GM12874 (cell line): ENCODE results near the gene KCNK10.

Experiments used
- TF ChIP-seq, protein P1 (sequence below): IDR thresholded peaks from 2 replicates; pipeline ENCODE4 v1.5.1; 2011; ENCODE audit warnings: low read depth, mild to moderate bottlenecking, control low read depth, low read length, moderate library complexity; ENCODE audit not compliant: insufficient read depth

KCNK10 gene

GRCh38 chr14:88303041-88303440, 20.0 kb downstream of the KCNK10 start:
- TF ChIP-seq, protein P1, sequence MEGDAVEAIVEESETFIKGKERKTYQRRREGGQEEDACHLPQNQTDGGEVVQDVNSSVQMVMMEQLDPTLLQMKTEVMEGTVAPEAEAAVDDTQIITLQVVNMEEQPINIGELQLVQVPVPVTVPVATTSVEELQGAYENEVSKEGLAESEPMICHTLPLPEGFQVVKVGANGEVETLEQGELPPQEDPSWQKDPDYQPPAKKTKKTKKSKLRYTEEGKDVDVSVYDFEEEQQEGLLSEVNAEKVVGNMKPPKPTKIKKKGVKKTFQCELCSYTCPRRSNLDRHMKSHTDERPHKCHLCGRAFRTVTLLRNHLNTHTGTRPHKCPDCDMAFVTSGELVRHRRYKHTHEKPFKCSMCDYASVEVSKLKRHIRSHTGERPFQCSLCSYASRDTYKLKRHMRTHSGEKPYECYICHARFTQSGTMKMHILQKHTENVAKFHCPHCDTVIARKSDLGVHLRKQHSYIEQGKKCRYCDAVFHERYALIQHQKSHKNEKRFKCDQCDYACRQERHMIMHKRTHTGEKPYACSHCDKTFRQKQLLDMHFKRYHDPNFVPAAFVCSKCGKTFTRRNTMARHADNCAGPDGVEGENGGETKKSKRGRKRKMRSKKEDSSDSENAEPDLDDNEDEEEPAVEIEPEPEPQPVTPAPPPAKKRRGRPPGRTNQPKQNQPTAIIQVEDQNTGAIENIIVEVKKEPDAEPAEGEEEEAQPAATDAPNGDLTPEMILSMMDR, result no peak

DNA sequence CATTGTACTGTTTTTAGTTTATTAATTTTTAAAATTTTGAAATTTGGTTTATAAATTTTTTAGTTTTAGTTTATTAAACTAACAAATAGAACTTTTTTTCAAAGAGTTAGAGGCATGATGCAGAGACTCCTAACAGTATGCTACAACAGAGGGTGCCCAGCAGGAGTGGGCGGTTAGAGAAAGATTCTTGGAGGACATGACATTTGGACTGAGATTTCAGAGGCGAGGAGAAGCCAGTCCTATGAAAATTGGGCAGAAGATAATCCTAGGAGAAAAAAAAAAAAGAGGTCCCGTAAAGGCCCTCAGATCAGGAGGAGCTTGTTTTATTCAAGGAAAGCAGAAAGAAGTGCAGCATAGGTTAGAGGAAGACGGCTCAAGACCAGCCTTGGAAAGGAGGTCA, 21.7 kb downstream of the KCNK10 start:
- TF ChIP-seq, protein P1, result no peak

DNA sequence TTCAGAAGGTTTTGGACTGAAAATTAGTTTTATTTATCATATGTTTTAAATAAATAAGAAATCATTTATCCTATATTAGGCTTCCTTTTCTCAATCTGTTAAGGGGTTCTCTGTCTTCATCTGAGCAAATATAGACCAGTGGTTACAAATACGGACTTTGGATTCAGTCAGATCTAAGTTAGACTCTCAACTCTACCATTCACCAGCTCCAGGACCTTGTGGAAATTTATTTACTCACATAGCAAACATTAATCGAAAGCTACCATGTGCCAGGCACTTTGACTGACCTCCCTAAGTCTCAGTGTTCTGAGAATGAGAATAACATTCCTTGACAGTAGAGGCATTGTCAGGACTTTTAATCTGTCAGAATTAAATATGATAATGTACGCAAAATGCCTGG, 22.3 kb downstream of the KCNK10 start:
- TF ChIP-seq, protein P1, result no peak

GRCh38 chr14:88299865-88300530, 23.1 kb downstream of the KCNK10 start:
- TF ChIP-seq, protein P1, result no peak

DNA sequence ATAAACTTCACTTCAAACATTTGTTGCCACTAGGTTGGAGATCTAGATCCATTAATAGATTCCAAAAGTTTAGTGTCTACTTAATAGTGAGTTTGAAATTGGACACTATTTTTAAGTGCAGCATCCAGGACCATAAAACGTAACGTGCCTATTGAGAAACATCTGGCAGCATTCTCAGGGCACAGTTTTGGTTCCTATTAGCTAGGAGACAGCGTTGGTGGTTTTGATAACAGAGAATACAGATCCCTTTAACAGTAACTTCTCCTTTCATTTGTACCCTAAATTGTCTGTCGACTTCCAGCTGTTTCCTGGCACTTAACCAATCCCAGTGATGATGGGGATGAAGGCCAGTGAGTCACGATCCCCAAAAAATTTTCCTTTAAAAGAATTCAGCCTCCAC, 25.8 kb downstream of the KCNK10 start:
- TF ChIP-seq, protein P1, result no peak

DNA sequence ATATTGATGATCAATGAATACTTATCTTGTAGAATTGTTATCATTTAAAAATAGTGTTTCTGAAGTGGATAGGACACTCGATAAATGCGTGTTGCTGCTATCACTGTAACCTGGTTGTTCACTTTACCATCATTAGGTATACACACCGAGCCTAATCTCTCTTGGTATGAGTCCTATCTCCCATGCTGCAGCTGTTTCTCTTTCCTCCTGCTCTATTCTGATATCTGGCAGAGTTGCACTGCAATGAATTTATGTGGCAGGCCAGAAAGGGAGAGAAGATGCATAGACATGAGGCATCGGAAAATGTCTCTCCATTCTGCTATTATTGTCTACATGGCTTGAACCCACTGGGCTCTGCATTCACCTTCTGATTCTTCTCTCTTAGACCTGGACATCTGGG, 26.7 kb downstream of the KCNK10 start:
- TF ChIP-seq, protein P1, result no peak

GRCh38 chr14:88289996-88290395, 33.1 kb downstream of the KCNK10 start:
- TF ChIP-seq, protein P1, result no peak
